H1 (cell line): ENCODE results near the gene FOXK1. TPM values are rescaled to one million over a fixed set of nuclear protein-coding genes. Genes with fewer than 3 reads are reported as not detected.

Source experiments
- CTCF ChIA-PET: fragments of 300-600 bp; sonication (Branson Sonifier 250); formaldehyde crosslinking; loops from one replicate; lab custom pipeline; 2021; ENCODE audit not compliant: partially characterized antibody; lab: Charles Lee
- POLR2A ChIA-PET: fragments of 300-600 bp; sonication (Branson Sonifier 250); formaldehyde crosslinking; loops from one replicate; lab custom pipeline; 2021; ENCODE audit warnings: inconsistent platforms; ENCODE audit not compliant: partially characterized antibody; lab: Charles Lee
- DNase-seq, 2 experiments: peaks; one replicate each; pipeline versions ENCODE4 v3.0.0 to v3.0.0-alpha.2; 2010 to 2022; ENCODE audit warnings: low spot score in 2 of 2, low read depth in 1 of 2, mixed read lengths in 1 of 2
- FAIRE-seq: peaks from 2 replicates; lab custom pipeline; 2011; peaks lifted over from hg19 to GRCh38; lab: Jason Lieb, UNC
- H2AFZ ChIP-seq: 2 replicates; pipeline ENCODE4 v1.8.1; 2012; ENCODE audit warnings: low read length, inconsistent platforms
- H2AK5ac ChIP-seq: 2 replicates; pipeline ENCODE4 v1.6.1; 2013; ENCODE audit warnings: low read depth, low read length
- H2BK120ac ChIP-seq: replicated peaks from 2 replicates; pipeline ENCODE3; 2013; ENCODE audit warnings: low read depth, low read length, inconsistent platforms
- H2BK12ac ChIP-seq: 2 replicates; pipeline ENCODE4 v1.6.1; 2013; ENCODE audit warnings: low read depth, low read length
- H2BK15ac ChIP-seq: 2 replicates; pipeline ENCODE4 v1.6.1; 2013; ENCODE audit warnings: low read length
- H2BK20ac ChIP-seq: 2 replicates; pipeline ENCODE4 v1.6.1; 2013; ENCODE audit warnings: low read length
- H2BK5ac ChIP-seq: 2 replicates; pipeline ENCODE4 v1.6.1; 2013; ENCODE audit warnings: low read depth, low read length
- H3K14ac ChIP-seq: 2 replicates; pipeline ENCODE4 v1.6.1; 2013; ENCODE audit warnings: inconsistent platforms; ENCODE audit not compliant: insufficient read length
- H3K18ac ChIP-seq: 2 replicates; pipeline ENCODE4 v1.6.1; 2013; ENCODE audit warnings: low read length; ENCODE audit errors: extremely low read depth
- H3K23ac ChIP-seq: 2 replicates; pipeline ENCODE4 v1.6.1; 2013; ENCODE audit warnings: inconsistent platforms; ENCODE audit not compliant: insufficient read length
- H3K23me2 ChIP-seq: 2 replicates; pipeline ENCODE4 v1.6.1; 2013; ENCODE audit warnings: low read depth, low read length
- H3K27ac ChIP-seq: 2 replicates; pipeline ENCODE4 v1.6.1; 2011; ENCODE audit warnings: low read depth, low read length, inconsistent platforms
- H3K27me3 ChIP-seq, 4 experiments: replicated peaks in 1 of 4; 1 replicate in 1 of 4; 2 replicates in 3 of 4; pipeline versions ENCODE4 v1.6.1 to v1.8.1; 2011 to 2013; ENCODE audit warnings: low read length in 3 of 4, mild to moderate bottlenecking in 3 of 4, inconsistent platforms in 2 of 4, mixed read lengths in 2 of 4, moderate library complexity in 1 of 4; ENCODE audit not compliant: control insufficient read depth in 3 of 4, insufficient read depth in 3 of 4; ENCODE audit errors: extremely low read depth in 1 of 4
- H3K36me3 ChIP-seq, 4 experiments: 2 replicates each; pipeline versions ENCODE4 v1.6.1 to v1.8.1; 2011 to 2013; ENCODE audit warnings: mild to moderate bottlenecking in 4 of 4, low read length in 3 of 4, moderate library complexity in 2 of 4, control low read depth in 1 of 4, inconsistent platforms in 1 of 4; ENCODE audit not compliant: insufficient read depth in 4 of 4, control insufficient read depth in 2 of 4
- H3K4ac ChIP-seq: replicated peaks from 2 replicates; pipeline ENCODE3; 2013; ENCODE audit warnings: low read length, low read depth, mixed read lengths, inconsistent platforms; ENCODE audit not compliant: insufficient read length
- H3K4me1 ChIP-seq, 4 experiments: replicated peaks in 1 of 4; 1 replicate in 1 of 4; 2 replicates in 3 of 4; pipeline versions ENCODE4 v1.6.1 to v1.8.1; 2011 to 2013; ENCODE audit warnings: low read length in 3 of 4, inconsistent platforms in 2 of 4, mixed read lengths in 1 of 4; ENCODE audit not compliant: insufficient read depth in 4 of 4, control insufficient read depth in 3 of 4
- H3K4me2 ChIP-seq, 2 experiments: 2 replicates each; pipeline versions ENCODE4 v1.6.1 to v1.8.1; 2011 to 2013; ENCODE audit warnings: low read depth in 2 of 2, low read length in 2 of 2, control low read depth in 1 of 2, inconsistent platforms in 1 of 2, mild to moderate bottlenecking in 1 of 2; ENCODE audit not compliant: insufficient read depth in 1 of 2
- H3K4me3 ChIP-seq, 4 experiments: fragments of 200-600, 300-600 bp in 1 of 4; sonication (generic), shearing (Covaris generic), sonication (Bioruptor Twin) in 1 of 4; 2 replicates each; pipeline versions ENCODE4 v1.5.1 to v1.8.1; 2011 to 2016; ENCODE audit warnings: low read length in 4 of 4, low read depth in 3 of 4, control low read depth in 2 of 4, inconsistent platforms in 2 of 4, mild to moderate bottlenecking in 2 of 4, mixed read lengths in 1 of 4, moderate library complexity in 1 of 4; ENCODE audit not compliant: insufficient read depth in 2 of 4; ENCODE audit errors: extremely low read depth in 1 of 4
- H3K56ac ChIP-seq: replicated peaks from 2 replicates; pipeline ENCODE3; 2013; ENCODE audit warnings: low read depth, mild to moderate bottlenecking, mixed read lengths, low read length, inconsistent platforms; ENCODE audit not compliant: insufficient read length
- H3K79me1 ChIP-seq: 2 replicates; pipeline ENCODE4 v1.6.1; 2013; ENCODE audit warnings: low read depth, low read length, control low read depth
- H3K79me2 ChIP-seq, 2 experiments: 2 replicates each; pipeline versions ENCODE4 v1.6.1 to v1.8.1; 2012 to 2013; ENCODE audit warnings: low read length in 2 of 2, mild to moderate bottlenecking in 2 of 2, inconsistent platforms in 1 of 2; ENCODE audit not compliant: insufficient read depth in 2 of 2, control insufficient read depth in 1 of 2
- H3K9ac ChIP-seq, 4 experiments: replicated peaks in 1 of 4; 1 replicate in 1 of 4; 2 replicates in 3 of 4; pipeline versions ENCODE4 v1.6.1 to v1.8.1; 2011 to 2013; ENCODE audit warnings: low read depth in 3 of 4, low read length in 3 of 4, control low read depth in 2 of 4, mild to moderate bottlenecking in 2 of 4, moderate library complexity in 2 of 4, inconsistent platforms in 1 of 4; ENCODE audit errors: extremely low read depth in 1 of 4
- H3K9me3 ChIP-seq, 2 experiments: 2 replicates each; pipeline versions ENCODE4 v1.6.1 to v1.8.1; 2012 to 2013; ENCODE audit warnings: mild to moderate bottlenecking in 2 of 2, moderate library complexity in 2 of 2, control low read depth in 1 of 2, inconsistent platforms in 1 of 2, low read depth in 1 of 2, low read length in 1 of 2, mixed read lengths in 1 of 2; ENCODE audit not compliant: insufficient read depth in 2 of 2
- H4K20me1 ChIP-seq, 2 experiments: replicated peaks in 1 of 2; 2 replicates each; pipeline versions ENCODE3 to v1.8.1; 2011 to 2013; ENCODE audit warnings: inconsistent platforms in 2 of 2, low read length in 2 of 2, mild to moderate bottlenecking in 1 of 2; ENCODE audit not compliant: insufficient read depth in 2 of 2, control insufficient read depth in 1 of 2
- H4K5ac ChIP-seq: 2 replicates; pipeline ENCODE4 v1.6.1; 2013; ENCODE audit warnings: low read length, low read depth, mixed read lengths, inconsistent platforms; ENCODE audit not compliant: insufficient read length
- H4K8ac ChIP-seq: 2 replicates; pipeline ENCODE4 v1.8.0; 2013; ENCODE audit warnings: mild to moderate bottlenecking, moderate library complexity, low read length, inconsistent platforms; ENCODE audit not compliant: insufficient read depth; ENCODE audit errors: extremely low read depth
- H4K91ac ChIP-seq: replicated peaks from 2 replicates; pipeline ENCODE3; 2013; ENCODE audit warnings: low read length, mixed read lengths, inconsistent platforms; ENCODE audit not compliant: insufficient read length
- ATF2 ChIP-seq: IDR thresholded peaks from 2 replicates; pipeline ENCODE4 v1.6.1; 2012; ENCODE audit warnings: low read length, inconsistent platforms
- CBX8 ChIP-seq: fragments of 300-800, 300-1000 bp; sonication (generic); IDR thresholded peaks from 2 replicates; pipeline ENCODE4 v1.7.1; 2016; ENCODE audit warnings: low read depth, low read length, borderline replicate concordance
- GABPA ChIP-seq: IDR thresholded peaks from 2 replicates; pipeline ENCODE4 v1.6.1; 2011; ENCODE audit warnings: mild to moderate bottlenecking, low read length, moderate library complexity, borderline replicate concordance; ENCODE audit not compliant: insufficient read depth
- KDM5A ChIP-seq: fragments of 200-600 bp; IDR thresholded peaks from 2 replicates; pipeline ENCODE4 v1.7.1; 2012; ENCODE audit warnings: mild to moderate bottlenecking, low read length, inconsistent platforms, mixed read lengths
- MAX ChIP-seq: IDR thresholded peaks from 2 replicates; pipeline ENCODE4 v1.6.1; 2012; ENCODE audit warnings: inconsistent platforms
- SAP30 ChIP-seq: fragments of 300-600 bp; sonication (generic); IDR thresholded peaks from 2 replicates; pipeline ENCODE4 v1.7.1; 2012; ENCODE audit warnings: low read length, moderate library complexity, mild to moderate bottlenecking, inconsistent platforms; ENCODE audit not compliant: insufficient read depth, insufficient replicate concordance
- SIX5 ChIP-seq: IDR thresholded peaks from 2 replicates; pipeline ENCODE4 v1.6.1; 2011; ENCODE audit warnings: mild to moderate bottlenecking, low read depth, low read length
- SP2 ChIP-seq: IDR thresholded peaks from 2 replicates; pipeline ENCODE4 v1.6.1; 2012; ENCODE audit warnings: mild to moderate bottlenecking, low read length, inconsistent platforms
- SP4 ChIP-seq: IDR thresholded peaks from 2 replicates; pipeline ENCODE4 v1.6.1; 2012; ENCODE audit warnings: low read length, inconsistent platforms
- SUZ12 ChIP-seq: fragments of 200-600 bp; sonication (generic); IDR thresholded peaks from 2 replicates; pipeline ENCODE4 v1.6.1; 2012; ENCODE audit warnings: mild to moderate bottlenecking, inconsistent platforms, low read length, moderate library complexity, mixed read lengths
- ZNF274 ChIP-seq: IDR thresholded peaks from 2 replicates; pipeline ENCODE4 v1.7.0; 2012; ENCODE audit warnings: low read length, borderline replicate concordance; ENCODE audit errors: extremely low read depth
- WGBS, 2 experiments: shearing (Covaris generic) in 1 of 2; methylation state at CpG; one replicate each; pipeline versions ENCODE4 v1.1.6 to v1.1.7; 2013 to 2015; ENCODE audit warnings: low lambda C conversion rate in 2 of 2, mixed read lengths in 2 of 2, inconsistent platforms in 1 of 2, low coverage in 1 of 2, missing lambda C conversion rate in 1 of 2; ENCODE audit not compliant: insufficient replicate concordance in 2 of 2, insufficient coverage in 1 of 2, insufficient read length in 1 of 2; ENCODE audit errors: extremely low coverage in 1 of 2, missing lambda C conversion rate in 1 of 2; 5-methylcytosine and 5-hydroxymethylcytosine counted together
- polyA plus RNA-seq, 7 experiments: library from polyadenylated mRNA; depleted of rRNA in 3 of 7; stranded (reverse) in 5 of 7; unstranded in 2 of 7; fragments of >200 nt in 5 of 7; fragments of 200-250 nt in 2 of 7; gene quantifications; 1 replicate in 5 of 7; 2 replicates in 1 of 7; 4 replicates in 1 of 7; pipeline versions ENCODE4 v1.2.1 to v1.2.3, GENCODE V29; 2011 to 2013; ENCODE audit warnings: missing spikeins in 2 of 7, mixed read lengths in 2 of 7
- total RNA-seq: library from RNA; stranded (reverse); fragmentation: NEBNext Ultra II Directional; extraction: Animal tissue kit (Norgen Biotek cat#: 25700); gene quantifications from 2 replicates; pipeline ENCODE4 v1.2.1, GENCODE V29; 2021

Gene FOXK1
- total and polyA plus RNA-seq, 2 of the 8 experiments (the other 6 are each of a cell fraction or from before 2014, with no cell fraction given) = 2.0 to 8.5 TPM

GRCh38 chr7:4718075-4718474 is 36.0 kb downstream of the FOXK1 start:
- no peak overlapping the region for H3K27ac ChIP-seq
- no peak overlapping the region for H3K9ac ChIP-seq
- H2BK20ac ChIP-seq = no peak overlapping the region
- H2BK12ac ChIP-seq = no peak overlapping the region
- H3K79me2 ChIP-seq = peaks cover 0 to 5% of the 10 kb centered on the region in 2 experiments; a peak in 1 of 4 replicates
- no peak for TF ChIP-seq SP4
- no peak for TF ChIP-seq SP2
- TF ChIP-seq SUZ12 = no peak
- no peak for TF ChIP-seq SIX5
- TF ChIP-seq SAP30 = no peak
- no peak for TF ChIP-seq GABPA
- TF ChIP-seq KDM5A = no peak
- no peak for TF ChIP-seq CBX8
- no peak for TF ChIP-seq ATF2
- TF ChIP-seq MAX = no peak
- TF ChIP-seq ZNF274 = no peak
- DNase-seq (no peak), FAIRE-seq (no peak)
- no peak overlapping the region for H4K8ac ChIP-seq
- H2AK5ac ChIP-seq = no peak overlapping the region
- no peak overlapping the region for H2AFZ ChIP-seq
- H2BK5ac ChIP-seq = no peak overlapping the region
- no peak overlapping the region for H3K23ac ChIP-seq
- ChIA-PET POLR2A (interaction anchor here (0.6 kb wide), 1 partner anchor 12 kb away, joined by 3 read pairs; no protein-coding TSS in a partner anchor), CTCF (interaction anchor here (1.5 kb wide), 1 partner anchor 18 kb away, joined by 3 read pairs; no protein-coding TSS in a partner anchor)
- H3K27me3 ChIP-seq = peaks cover 0 to 9% (median 3%) of the 10 kb centered on the region in 4 experiments; a peak in 2 of 7 replicates
- WGBS, 2 experiments = 84% methylated on average over 22 of the region's 22 CpGs; no CpG with 5 or more reads in 1 of the 2 experiments
- no peaks in the 10 kb centered on the region for H3K4me1 ChIP-seq
- peaks cover 0 to 12% of the 10 kb centered on the region in 2 experiments; a peak in 2 of 4 replicates for H3K9me3 ChIP-seq
- H2BK120ac ChIP-seq = no peak overlapping the region
- H3K23me2 ChIP-seq = no peaks in the 10 kb centered on the region; the same call in 1 of the 2 replicates
- peaks cover 14% of the 10 kb centered on the region for H3K79me1 ChIP-seq
- H4K20me1 ChIP-seq = peaks cover 10 to 35% of the 10 kb centered on the region in 2 experiments
- H3K4me3 ChIP-seq = no peak overlapping the region
- H3K36me3 ChIP-seq = no peaks in the 10 kb centered on the region
- no peak overlapping the region for H3K4me2 ChIP-seq
- H3K4ac ChIP-seq = no peak overlapping the region
- H2BK15ac ChIP-seq = no peak overlapping the region
- H3K18ac ChIP-seq = no peak overlapping the region
- H3K56ac ChIP-seq = no peak overlapping the region
- no peak overlapping the region for H4K91ac ChIP-seq
- no peak overlapping the region for H4K5ac ChIP-seq
- no peak overlapping the region for H3K14ac ChIP-seq
